ENCODE measurements around the gene CDC42BPB.

CDC42BPB gene

DNA sequence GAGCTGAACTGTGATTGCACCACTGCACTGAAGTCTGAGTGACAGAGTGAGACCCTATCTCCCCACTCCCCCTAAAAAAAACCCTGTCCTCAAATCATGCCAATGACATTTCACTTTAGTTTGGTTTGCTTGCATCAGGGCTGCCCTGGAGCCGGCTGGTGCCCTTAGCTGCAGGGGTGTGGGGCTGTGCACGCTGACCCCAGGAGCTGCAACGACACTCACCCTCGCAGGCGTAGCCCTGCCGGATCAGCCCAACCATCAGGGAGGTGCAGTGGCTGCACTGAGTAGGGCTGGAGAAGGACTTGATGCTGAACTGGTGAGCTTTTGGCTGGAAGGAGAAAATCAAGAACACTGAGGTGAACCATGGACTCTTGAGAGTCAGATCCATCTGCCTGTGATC, 105.1 kb downstream of the CDC42BPB start:
- peaks cover 70% of the 10 kb centered on the region for H3K36me3 ChIP-seq (replicated peaks)
- in situ Hi-C loops (cut with MboI; ENCODE audit: low sequenced_read_pairs): no loop called here
- H3K4me3 ChIP-seq: no peak overlapping the region
- H3K4me1 ChIP-seq: peaks cover 8% of the 10 kb centered on the region
- H3K27me3 ChIP-seq (ENCODE audit: low read depth): no peaks in the 10 kb centered on the region
- no peaks in the 10 kb centered on the region for H3K9me3 ChIP-seq
- DNase-seq (ENCODE audit: low spot score in 2 of 2): no peak

GRCh38 chr14:102951799-102952198, 105.5 kb downstream of the CDC42BPB start:
- no peaks in the 10 kb centered on the region for H3K27me3 ChIP-seq (ENCODE audit: low read depth)
- H3K4me1 ChIP-seq: peaks cover 8% of the 10 kb centered on the region
- no peak overlapping the region for H3K4me3 ChIP-seq
- peaks cover 75% of the 10 kb centered on the region for H3K36me3 ChIP-seq (replicated peaks)
- in situ Hi-C loops (cut with MboI; ENCODE audit: low sequenced_read_pairs): no loop called here
- no peaks in the 10 kb centered on the region for H3K9me3 ChIP-seq
- no peak for DNase-seq (ENCODE audit: low spot score in 2 of 2)

- in situ Hi-C loops (cut with MboI; ENCODE audit: low sequenced_read_pairs): no loop called here
Observed at GRCh38 chr14:102951034-102951433, 106.3 kb downstream of the CDC42BPB start.

DNA sequence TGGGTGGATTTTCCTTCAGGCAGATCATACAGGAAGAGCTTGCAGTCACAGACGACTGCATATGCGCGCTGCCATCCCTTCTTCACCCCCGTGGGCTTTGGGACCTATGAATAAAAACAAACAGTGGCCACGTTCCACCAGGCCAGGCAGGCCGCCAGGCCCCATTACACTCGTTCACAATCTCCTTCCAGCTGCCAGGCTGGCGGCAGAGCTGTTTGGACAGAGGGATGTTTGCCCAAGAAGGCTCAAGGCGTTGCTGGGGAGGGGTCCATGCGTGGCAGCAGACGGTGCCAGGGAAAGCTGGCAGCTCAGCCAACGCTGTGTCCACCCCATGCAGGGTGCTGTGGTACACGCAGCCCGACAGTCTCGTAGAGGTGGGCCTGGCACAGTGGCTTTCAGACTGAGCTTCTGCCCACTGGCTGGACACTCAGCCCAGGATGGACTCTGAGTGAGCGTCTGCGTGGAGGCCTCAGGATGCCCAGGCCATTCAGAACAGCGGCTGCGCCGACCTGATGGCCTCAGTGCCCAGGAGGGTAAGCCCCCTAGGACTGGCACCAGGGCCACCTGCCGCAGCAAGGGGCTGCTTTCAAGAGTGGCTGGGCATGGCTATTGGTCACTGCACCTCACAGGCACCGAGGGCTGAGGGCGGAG, 107.4 kb downstream of the CDC42BPB start:
- H3K36me3 ChIP-seq (replicated peaks): peaks cover 79% of the 10 kb centered on the region
- H3K9me3 ChIP-seq: no peaks in the 10 kb centered on the region
- H3K4me1 ChIP-seq: no peaks in the 10 kb centered on the region
- in situ Hi-C loops (cut with MboI; ENCODE audit: low sequenced_read_pairs): no loop called here
- DNase-seq (ENCODE audit: low spot score in 2 of 2): no peak
- no peak overlapping the region for H3K4me3 ChIP-seq
- no peaks in the 10 kb centered on the region for H3K27me3 ChIP-seq (ENCODE audit: low read depth)

More at GRCh38 chr14:102951034-102951433, 106.3 kb downstream of the CDC42BPB start:
- H3K4me3 ChIP-seq: no peak overlapping the region
- no peak for DNase-seq (ENCODE audit: low spot score in 2 of 2)
- no peaks in the 10 kb centered on the region for H3K9me3 ChIP-seq
- H3K36me3 ChIP-seq (replicated peaks): peaks cover 79% of the 10 kb centered on the region
- peaks cover under 1% of the 10 kb centered on the region; the same call in 1 of the 2 replicates for H3K4me1 ChIP-seq
- H3K27me3 ChIP-seq (ENCODE audit: low read depth): no peaks in the 10 kb centered on the region

GRCh38 chr14:102949062-102949800, 108.1 kb downstream of the CDC42BPB start:
- Histone ChIP-seq H3K36me3 (replicated peaks) (peaks cover 78% of the 10 kb centered on the region), H3K27me3 (ENCODE audit: low read depth) (no peaks in the 10 kb centered on the region), H3K4me3 (no peak overlapping the region), H3K4me1 (no peaks in the 10 kb centered on the region), H3K9me3 (no peaks in the 10 kb centered on the region)
- no peak for DNase-seq (ENCODE audit: low spot score in 2 of 2)
- in situ Hi-C loops (cut with MboI; ENCODE audit: low sequenced_read_pairs): no loop called here

- H3K4me1 ChIP-seq: no peaks in the 10 kb centered on the region
- in situ Hi-C loops (cut with MboI; ENCODE audit: low sequenced_read_pairs): no loop called here
- H3K36me3 ChIP-seq (replicated peaks): peaks cover 77% of the 10 kb centered on the region
- no peak for DNase-seq (ENCODE audit: low spot score in 2 of 2)
- H3K4me3 ChIP-seq: no peak overlapping the region
- H3K9me3 ChIP-seq: no peaks in the 10 kb centered on the region
- no peaks in the 10 kb centered on the region for H3K27me3 ChIP-seq (ENCODE audit: low read depth)
Observed at GRCh38 chr14:102948698-102949061, 108.7 kb downstream of the CDC42BPB start.

DNA sequence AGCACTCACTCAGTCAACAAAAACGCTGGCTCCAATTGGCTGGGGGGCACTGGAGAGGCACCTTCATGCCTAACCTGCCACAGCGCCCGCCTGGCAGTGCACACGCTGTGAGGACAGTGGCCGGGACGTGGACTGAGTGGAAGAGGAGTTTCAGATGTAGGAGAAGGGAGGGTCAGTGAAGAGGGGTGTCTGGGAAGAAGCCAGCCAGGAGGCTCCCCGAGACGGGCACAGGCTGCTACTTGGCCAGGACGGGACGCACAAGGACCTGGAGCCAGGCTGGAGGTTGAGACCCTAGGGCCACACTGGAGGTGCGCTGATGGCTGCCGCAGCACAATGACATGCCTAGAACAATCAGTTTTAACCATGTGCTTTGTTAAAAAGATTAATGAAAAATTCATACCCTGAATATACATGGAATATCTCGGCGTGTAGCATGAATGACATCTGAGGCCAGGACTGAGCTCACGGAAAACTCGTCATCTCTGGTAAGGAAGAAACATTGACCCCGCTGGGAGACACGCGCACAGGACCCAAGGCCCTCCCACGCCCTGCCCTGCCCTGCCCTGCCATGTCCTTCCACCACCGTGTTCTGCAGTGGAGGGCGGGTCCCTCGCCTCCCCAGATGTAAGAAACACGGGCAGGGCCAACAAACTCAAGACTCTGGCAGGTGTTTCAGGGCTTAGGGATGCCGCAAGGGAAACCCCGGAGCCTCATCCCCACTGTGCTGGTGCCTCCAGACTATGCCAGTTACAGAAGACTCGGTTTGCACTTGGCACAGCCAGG, 109.8 kb downstream of the CDC42BPB start:
- Histone ChIP-seq H3K36me3 (replicated peaks) (peaks cover 72% of the 10 kb centered on the region), H3K4me3 (no peak overlapping the region), H3K9me3 (no peaks in the 10 kb centered on the region), H3K4me1 (no peaks in the 10 kb centered on the region), H3K27me3 (ENCODE audit: low read depth) (no peaks in the 10 kb centered on the region)
- no peak for DNase-seq (ENCODE audit: low spot score in 2 of 2)
- in situ Hi-C loops (cut with MboI; ENCODE audit: low sequenced_read_pairs): no loop called here

- H3K4me1 ChIP-seq: no peaks in the 10 kb centered on the region
- no peak for DNase-seq (ENCODE audit: low spot score in 2 of 2)
- no peaks in the 10 kb centered on the region for H3K9me3 ChIP-seq
- H3K27me3 ChIP-seq (ENCODE audit: low read depth): no peaks in the 10 kb centered on the region
- peaks cover 66% of the 10 kb centered on the region for H3K36me3 ChIP-seq (replicated peaks)
- in situ Hi-C loops (cut with MboI; ENCODE audit: low sequenced_read_pairs): no loop called here
- no peak overlapping the region for H3K4me3 ChIP-seq
Observed at GRCh38 chr14:102945346-102946130, 111.8 kb downstream of the CDC42BPB start.

- Histone ChIP-seq H3K9me3 (no peaks in the 10 kb centered on the region), H3K36me3 (replicated peaks) (peaks cover 59% of the 10 kb centered on the region), H3K27me3 (ENCODE audit: low read depth) (no peaks in the 10 kb centered on the region), H3K4me1 (no peaks in the 10 kb centered on the region), H3K4me3 (no peak overlapping the region)
- in situ Hi-C loops (cut with MboI; ENCODE audit: low sequenced_read_pairs): no loop called here
- no peak for DNase-seq (ENCODE audit: low spot score in 2 of 2)
Observed at GRCh38 chr14:102944448-102945330, 112.7 kb downstream of the CDC42BPB start.

- H3K36me3 ChIP-seq (replicated peaks): peaks cover 57% of the 10 kb centered on the region
- no peak for DNase-seq (ENCODE audit: low spot score in 2 of 2)
- no peak overlapping the region for H3K4me3 ChIP-seq
- H3K4me1 ChIP-seq: no peaks in the 10 kb centered on the region
- no peaks in the 10 kb centered on the region for H3K27me3 ChIP-seq (ENCODE audit: low read depth)
- no peaks in the 10 kb centered on the region for H3K9me3 ChIP-seq
- in situ Hi-C loops (cut with MboI; ENCODE audit: low sequenced_read_pairs): no loop called here
Observed at GRCh38 chr14:102943979-102944378, 113.4 kb downstream of the CDC42BPB start.

- no peak overlapping the region for H3K4me3 ChIP-seq
- in situ Hi-C loops (cut with MboI; ENCODE audit: low sequenced_read_pairs): no loop called here
Observed at GRCh38 chr14:102943454-102943853, 113.9 kb downstream of the CDC42BPB start.

DNA sequence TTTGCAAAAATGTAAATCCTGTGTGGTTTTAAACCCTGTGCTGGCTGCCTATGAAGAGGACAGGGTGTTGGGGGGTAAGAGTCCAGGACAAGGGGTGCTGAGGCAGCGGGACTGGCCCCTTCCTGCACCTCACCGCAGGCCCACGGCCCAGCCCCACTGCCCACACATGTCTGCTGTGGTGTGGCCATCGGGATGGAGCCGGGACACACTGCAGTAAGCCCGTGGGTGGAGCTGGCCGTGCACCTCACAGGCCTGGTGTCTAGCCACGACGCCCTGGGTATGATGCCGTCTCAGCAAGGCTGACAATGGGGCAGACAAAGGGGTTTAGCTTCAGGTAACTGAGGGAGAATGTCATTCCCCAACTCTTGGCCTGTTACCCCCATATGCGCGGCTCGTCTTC, 115.3 kb downstream of the CDC42BPB start:
- H3K4me3 ChIP-seq: no peak overlapping the region
- in situ Hi-C loops (cut with MboI; ENCODE audit: low sequenced_read_pairs): no loop called here
- H3K36me3 ChIP-seq (replicated peaks): peaks cover 59% of the 10 kb centered on the region
- DNase-seq (ENCODE audit: low spot score in 2 of 2): no peak
- no peaks in the 10 kb centered on the region for H3K4me1 ChIP-seq
- no peaks in the 10 kb centered on the region for H3K9me3 ChIP-seq
- no peaks in the 10 kb centered on the region for H3K27me3 ChIP-seq (ENCODE audit: low read depth)

More at GRCh38 chr14:102943454-102943853, 113.9 kb downstream of the CDC42BPB start:
- Histone ChIP-seq H3K4me1 (no peaks in the 10 kb centered on the region), H3K27me3 (ENCODE audit: low read depth) (no peaks in the 10 kb centered on the region), H3K36me3 (replicated peaks) (peaks cover 55% of the 10 kb centered on the region), H3K9me3 (no peaks in the 10 kb centered on the region)
- DNase-seq (ENCODE audit: low spot score in 2 of 2): no peak

Measured in HAP-1 (cell line).